M059J (cell line): ENCODE results near the gene SPO11. TPM values are rescaled to one million over a fixed set of nuclear protein-coding genes. Genes with fewer than 3 reads are reported as not detected.

Source experiments
- DNase-seq: peaks from one replicate; pipeline ENCODE4 v3.0.0-alpha.2; 2012; ENCODE audit warnings: low read depth
- total RNA-seq: library from RNA; depleted of rRNA; stranded (reverse); fragments of >200 nt; shearing (Covaris generic); gene quantifications from 2 replicates; pipeline ENCODE4 v1.2.3, GENCODE V29; 2014

The SPO11 gene
- total RNA-seq, 1 experiment from 2014 or later = not detected

GRCh38 chr20:57309544-57310115, 20.0 kb upstream of the SPO11 start:
- DNase-seq = no peak

DNA sequence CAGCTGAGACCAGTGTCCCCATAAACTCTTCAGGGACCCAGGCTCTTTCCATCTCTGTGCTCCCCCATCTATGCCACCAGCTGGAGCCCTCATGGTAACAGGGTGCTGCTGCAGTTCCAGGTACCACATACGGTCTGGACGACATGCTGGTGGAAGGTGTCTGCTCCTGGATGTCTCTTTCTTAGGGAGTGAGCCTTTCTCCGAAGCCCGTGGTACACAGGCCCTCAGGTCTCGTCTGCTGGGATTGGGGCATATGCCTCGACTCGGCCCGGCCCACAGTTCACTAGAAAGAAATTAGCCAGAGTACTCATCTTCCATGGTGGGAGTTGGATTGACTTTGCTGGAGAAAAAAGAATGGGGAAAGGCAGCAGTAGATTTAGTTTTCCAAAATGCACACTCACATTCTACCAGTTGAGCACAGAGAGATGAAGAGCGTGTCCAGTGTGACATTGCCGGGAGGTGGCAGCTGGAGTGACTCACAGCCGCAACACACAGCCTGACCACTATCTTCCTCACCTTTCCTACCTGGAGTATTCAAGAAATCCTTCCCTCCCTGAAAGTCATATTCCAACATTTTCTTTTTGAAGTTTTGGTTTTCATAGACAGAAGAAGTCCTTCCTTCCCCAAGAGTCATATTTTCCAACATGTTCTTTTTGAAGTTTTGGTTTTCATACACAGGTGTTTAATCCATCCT, 18.6 kb upstream of the SPO11 start:
- DNase-seq = no peak

- peak; percentile 21 for DNase-seq
Observed at GRCh38 chr20:57312138-57312537, 17.5 kb upstream of the SPO11 start.

- DNase-seq = no peak
Observed at GRCh38 chr20:57313230-57313629, 16.4 kb upstream of the SPO11 start.

DNA sequence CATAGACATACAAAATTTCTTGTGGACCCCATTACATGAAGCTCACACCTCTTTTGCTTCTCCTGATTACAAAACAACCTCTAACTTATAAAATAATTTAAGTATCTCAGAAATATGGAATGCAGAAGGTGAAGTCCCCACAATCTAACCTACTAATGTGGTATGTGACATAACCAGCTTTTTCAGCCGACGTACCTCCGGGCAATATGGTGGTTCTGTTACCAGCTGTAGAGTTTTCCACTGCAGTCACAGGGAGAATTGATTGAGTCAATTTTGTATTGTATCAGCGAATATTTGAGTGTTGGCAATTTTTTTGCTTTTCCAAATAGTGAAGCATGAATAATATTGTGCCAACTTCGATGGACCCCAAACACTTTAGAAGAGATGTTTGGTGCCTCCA, 15.7 kb upstream of the SPO11 start:
- no peak for DNase-seq

DNA sequence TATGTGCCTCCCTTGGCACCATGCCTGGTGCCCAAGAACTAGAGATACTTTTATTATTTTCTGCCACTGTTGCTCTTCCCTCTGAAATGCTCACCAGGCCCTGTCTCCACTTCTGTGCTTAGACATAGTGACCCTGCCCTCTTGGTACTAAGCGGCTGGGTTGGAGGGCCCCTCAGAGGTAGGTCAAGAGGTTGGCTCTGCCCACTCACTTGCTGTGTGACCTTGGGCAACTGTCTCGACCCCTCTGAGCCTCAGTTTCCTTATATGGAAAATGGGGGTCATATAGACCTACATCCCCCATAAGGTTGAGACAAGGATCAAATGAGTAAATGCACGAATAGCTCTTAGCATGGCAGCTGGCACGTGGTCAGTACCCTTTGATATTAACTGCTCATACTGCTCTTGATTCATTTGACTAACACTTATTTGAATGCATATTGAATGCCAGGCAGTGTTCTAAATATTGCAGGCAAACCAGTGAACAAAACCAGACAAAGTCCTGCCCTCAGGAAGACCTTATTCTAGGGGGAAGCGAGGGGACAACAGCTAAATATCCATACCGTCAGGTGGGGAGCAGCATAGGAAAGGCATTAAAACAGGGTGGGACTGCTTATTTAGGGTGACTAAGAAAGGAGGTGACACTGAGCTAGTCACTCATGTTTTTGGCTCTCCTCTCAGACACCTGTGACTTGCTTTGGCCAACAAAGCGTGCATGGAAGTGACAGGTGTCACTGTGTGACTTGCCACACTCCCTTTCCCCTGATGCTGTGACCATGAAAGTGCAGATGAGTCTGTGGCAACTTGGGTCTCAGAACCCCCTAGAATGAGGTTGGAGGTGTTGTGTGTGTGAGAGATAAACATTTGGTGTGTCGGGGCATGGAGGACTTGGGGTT, 14.3 kb upstream of the SPO11 start:
- no peak for DNase-seq

DNA sequence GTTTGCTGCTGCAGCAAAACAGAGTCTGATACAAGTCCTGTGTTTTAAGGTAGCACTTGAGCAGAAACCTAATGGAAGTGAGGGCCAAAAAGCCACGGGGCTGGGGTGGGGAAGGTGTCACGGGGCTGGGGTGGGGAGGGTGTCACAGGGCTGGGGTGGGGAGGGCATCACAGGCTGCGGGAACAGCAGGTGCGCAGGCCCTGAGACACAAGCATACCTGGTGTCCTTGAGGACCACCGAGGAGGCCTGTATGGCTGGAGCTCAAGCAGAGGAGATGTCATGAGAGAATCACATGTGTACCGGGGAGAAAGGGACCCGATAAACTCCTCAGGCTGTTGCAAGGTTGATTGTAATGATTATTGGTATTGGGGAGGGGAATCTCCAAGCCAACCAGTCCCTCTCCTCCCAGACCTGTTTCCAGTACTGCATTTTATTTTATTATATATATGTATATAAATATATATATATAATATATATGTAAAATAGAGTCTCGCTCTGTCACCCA, 13.6 kb upstream of the SPO11 start:
- no peak for DNase-seq

- no peak for DNase-seq
Observed at GRCh38 chr20:57316795-57317201, 12.8 kb upstream of the SPO11 start.

DNA sequence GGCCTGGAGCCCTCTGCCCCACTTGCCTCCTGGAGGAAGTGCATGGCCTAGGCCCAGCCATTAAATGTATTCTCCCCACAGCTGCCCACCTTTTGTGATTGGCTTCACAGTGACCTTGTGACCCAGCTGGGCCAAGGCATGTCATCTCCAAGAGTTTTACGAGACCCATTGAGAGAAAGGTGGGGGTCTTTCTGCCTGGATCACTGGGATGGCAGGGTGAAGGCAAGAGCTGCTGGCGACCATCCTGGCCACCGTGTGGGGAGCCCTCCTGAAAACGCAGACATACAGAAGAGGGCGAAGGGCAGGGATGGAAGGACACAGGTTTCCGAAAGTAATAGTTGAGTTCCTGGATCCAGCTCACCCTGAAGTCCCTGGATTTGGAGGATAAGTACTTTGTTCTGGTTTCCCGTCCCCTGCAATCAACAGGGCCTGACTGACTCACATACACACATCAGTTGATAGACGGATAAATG, 12.3 kb upstream of the SPO11 start:
- no peak for DNase-seq

DNA sequence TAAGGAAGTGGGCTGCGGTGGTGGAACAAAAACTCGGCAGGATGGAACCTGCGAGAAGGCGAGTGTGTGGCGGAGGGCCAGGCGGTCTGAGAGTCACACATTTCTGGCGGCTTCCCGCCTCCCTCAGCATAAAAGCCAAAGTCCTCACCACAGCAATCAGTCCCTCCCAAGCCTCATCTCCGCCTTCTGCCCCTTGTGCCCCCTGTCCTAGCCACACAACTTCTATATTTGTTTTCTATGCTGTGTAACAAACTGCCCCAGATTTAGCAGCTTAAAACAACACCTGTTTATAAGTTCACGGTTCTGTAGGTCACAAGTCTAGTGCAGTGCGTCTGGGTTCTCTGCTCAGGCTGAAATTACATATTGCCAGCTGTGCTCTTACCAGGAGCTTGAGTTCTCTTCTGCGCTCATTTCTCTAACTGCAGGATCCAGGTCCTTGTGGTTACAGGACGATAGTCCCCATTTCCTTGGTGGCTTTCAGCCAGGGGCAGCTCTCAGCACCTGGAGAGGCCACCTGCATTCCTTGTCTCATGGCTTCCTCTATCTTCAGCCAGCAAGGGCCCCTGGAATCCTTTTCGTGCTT, 11.7 kb upstream of the SPO11 start:
- DNase-seq = no peak

DNA sequence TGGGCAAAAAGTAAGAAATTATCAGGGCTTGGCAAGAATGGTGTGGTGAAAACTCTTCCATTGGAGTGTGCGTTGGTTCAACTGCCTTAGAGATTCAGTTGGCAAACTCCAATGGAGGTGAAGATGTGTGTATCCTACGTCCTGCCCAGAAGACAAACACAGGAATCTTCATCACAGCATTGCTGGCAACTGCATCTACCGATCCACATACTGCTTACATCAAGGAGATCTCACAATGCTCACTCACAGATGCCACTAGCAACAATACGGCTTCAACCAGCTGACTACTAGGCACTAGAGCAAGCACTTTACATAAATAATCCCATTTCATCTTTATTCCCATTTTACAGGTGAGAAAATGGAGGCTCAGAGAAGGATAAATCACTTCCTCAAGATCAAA, 10.0 kb upstream of the SPO11 start:
- no peak for DNase-seq

DNA sequence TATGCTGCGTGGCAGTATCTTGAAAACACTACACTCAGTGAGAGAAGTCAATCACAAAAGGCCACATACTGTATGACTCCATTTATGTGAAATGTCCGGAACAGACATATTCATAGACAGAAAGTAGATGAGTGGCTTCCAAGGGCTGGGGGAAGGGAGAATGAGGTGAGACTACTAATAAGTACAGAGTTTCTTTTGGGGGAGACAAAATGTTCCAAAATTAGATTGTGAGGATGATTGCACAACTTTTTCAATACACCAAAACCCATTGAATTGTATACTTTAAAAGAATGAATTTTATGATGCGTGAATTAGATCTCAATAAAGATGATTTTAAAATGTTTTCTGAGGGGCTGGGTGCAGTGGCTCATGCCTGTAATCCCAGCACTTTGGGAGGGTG, 9.2 kb upstream of the SPO11 start:
- DNase-seq = no peak

GRCh38 chr20:57321142-57321541, 8.5 kb upstream of the SPO11 start:
- DNase-seq = no peak

DNA sequence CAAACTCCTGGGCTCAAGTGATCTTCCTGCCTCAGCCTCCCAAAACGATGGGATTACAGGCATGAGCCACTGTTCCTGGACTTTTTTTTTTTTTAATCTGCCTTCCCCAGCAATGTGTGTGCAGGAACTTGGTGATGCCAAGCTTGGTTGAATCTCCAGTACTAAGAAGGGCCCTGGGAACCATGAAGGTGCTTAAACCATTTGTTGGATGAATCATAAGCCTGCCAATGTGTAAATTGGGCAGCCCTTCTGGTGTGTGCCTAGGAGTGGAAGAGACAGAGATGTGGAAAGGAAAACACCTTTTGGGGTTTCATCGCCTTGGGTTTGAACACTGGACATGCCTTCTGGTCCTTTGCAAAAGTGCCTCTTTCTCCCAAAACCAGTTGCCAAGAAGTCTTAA, 7.1 kb upstream of the SPO11 start:
- DNase-seq = no peak

DNA sequence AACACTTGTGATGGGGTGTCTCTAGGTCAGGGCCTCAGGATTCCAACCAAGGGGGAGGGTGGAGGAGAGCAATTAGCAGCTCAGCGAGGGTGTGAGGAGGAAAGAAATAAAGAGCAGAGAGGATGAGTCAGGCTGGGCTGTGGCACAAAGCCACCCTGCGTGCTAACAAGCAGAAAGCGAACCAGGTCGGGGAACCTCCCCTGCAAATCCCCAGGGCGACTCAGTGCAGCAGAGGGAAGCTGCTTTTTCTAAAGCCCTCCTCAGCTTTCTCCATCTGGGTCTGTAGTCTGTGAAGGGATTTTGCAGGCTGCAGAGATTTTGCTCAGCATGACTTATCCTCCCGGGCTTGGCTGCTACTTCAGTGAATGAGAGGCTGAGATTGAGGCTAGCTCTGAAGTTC, 6.6 kb upstream of the SPO11 start:
- DNase-seq = peak; percentile 49

- no peak for DNase-seq
Observed at GRCh38 chr20:57325632-57326356, 3.8 kb upstream of the SPO11 start.

- DNase-seq = peak; percentile 9
Observed at GRCh38 chr20:57326667-57327455, 2.7 kb upstream of the SPO11 start.

DNA sequence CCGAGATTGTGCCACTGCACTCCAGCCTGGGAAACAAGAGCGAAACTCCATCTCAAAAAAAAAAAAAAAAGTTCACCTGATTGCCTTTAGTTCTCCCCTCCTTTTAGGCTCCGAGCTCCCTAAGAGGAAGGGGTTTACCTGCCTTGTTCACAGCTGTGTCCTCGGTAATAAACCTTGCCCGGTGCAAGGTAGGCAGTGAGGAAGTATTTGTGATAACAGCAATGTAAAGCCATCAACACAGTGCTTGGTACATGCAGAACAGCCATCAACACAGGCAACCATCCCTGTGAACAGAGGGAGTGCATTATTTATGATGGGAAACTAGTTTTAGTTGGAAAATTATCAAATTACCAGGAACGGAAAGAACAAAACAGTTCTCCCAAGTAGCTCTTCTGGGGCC, 1.8 kb upstream of the SPO11 start:
- DNase-seq = no peak

GRCh38 chr20:57330998-57331397, 1.4 kb downstream of the SPO11 start:
- DNase-seq = no peak
